ENCODE measurements around the gene KRTAP4-6. TPM values are rescaled to one million over a fixed set of nuclear protein-coding genes. Genes with fewer than 3 reads are reported as not detected.

KRTAP4-6 gene
- polyA plus RNA-seq, 2 of the 4 experiments (the other 2 are of a cell fraction) = not detected

GRCh38 chr17:41185001-41185400, 44.7 kb upstream of the KRTAP4-6 start:
- Histone ChIP-seq H3K27ac (no peak overlapping the region), H3K9me3 (no peaks in the 10 kb centered on the region), H3K4me2 (no peak overlapping the region), H3K4me3 (no peak overlapping the region), H3K4me1 (no peaks in the 10 kb centered on the region)
- ATAC-seq = no peak
- 2% methylated on average over 1 of the region's 1 CpG for WGBS (ENCODE audit: missing lambda C conversion rate)
- DNase-seq (ENCODE audit: low read depth in 1 of 2, low spot score in 1 of 2) = no peak
- ChIA-PET POLR2A (no interaction called here), CTCF (interaction anchor here (0.6 to 1.2 kb wide), 2 partner anchors 10 to 328 kb away, joined by 3 read pairs; no protein-coding TSS in a partner anchor)
- peak; percentile 78 for FAIRE-seq
- TF ChIP-seq HEYL (CRISPR knock-in tag; IDR thresholded peaks at IDR 0.05) (no peak), RAD21 (conservative IDR thresholded peaks at IDR 0.05 in 1 of 2, IDR thresholded peaks at IDR 0.05 in 1 of 2) (no peak), CBX2 (IDR thresholded peaks at IDR 0.05; ENCODE audit: borderline replicate concordance, low read depth) (no peak), MAX (IDR thresholded peaks at IDR 0.05) (no peak), REST (IDR thresholded peaks at IDR 0.05) (no peak), KDM1A (IDR thresholded peaks at IDR 0.05; ENCODE audit: low read depth) (no peak), EHMT2 (IDR thresholded peaks at IDR 0.05; ENCODE audit: low read depth) (no peak), TP53 (CRISPR knock-in tag; IDR thresholded peaks at IDR 0.05) (no peak), ZFP36 (IDR thresholded peaks at IDR 0.05; ENCODE audit: borderline replicate concordance, partially characterized antibody) (no peak), FOSL2 (IDR thresholded peaks at IDR 0.05) (no peak), FOSL2 (CRISPR knock-in tag; IDR thresholded peaks at IDR 0.05) (no peak), EP300 (IDR thresholded peaks at IDR 0.05) (no peak), ESRRA (IDR thresholded peaks at IDR 0.05; ENCODE audit: borderline replicate concordance, low read length) (no peak), FOXS1 (CRISPR knock-in tag; IDR thresholded peaks at IDR 0.05) (no peak), KDM5A (IDR thresholded peaks at IDR 0.05) (no peak), RCOR1 (IDR thresholded peaks at IDR 0.05; ENCODE audit: low read depth, low read length) (no peak), PBX3 (IDR thresholded peaks at IDR 0.05) (no peak), TFCP2L1 (CRISPR knock-in tag; IDR thresholded peaks at IDR 0.05) (no peak), RNF2 (IDR thresholded peaks at IDR 0.05; ENCODE audit: borderline replicate concordance, low read depth) (no peak), CHD4 (IDR thresholded peaks at IDR 0.05; ENCODE audit: borderline replicate concordance) (no peak)

GRCh38 chr17:41184480-41184961, 44.2 kb upstream of the KRTAP4-6 start, which contains the start of gene KRTAP4-1:
Gene KRTAP4-1 (minus strand): TSS chr17:41184911. CDS start chr17:41184854, 57 bp downstream.
- no peak for DNase-seq (ENCODE audit: low read depth in 1 of 2, low spot score in 1 of 2)
- Histone ChIP-seq H3K4me1 (no peaks in the 10 kb centered on the region), H3K27ac (no peak within 1 kb of the TSS), H3K9me3 (no peaks in the 10 kb centered on the region), H3K4me3 (no peak within 1 kb of the TSS), H3K4me2 (no peak within 1 kb of the TSS)
- WGBS (ENCODE audit: missing lambda C conversion rate) = 72% methylated on average over 8 of the region's 9 CpGs
- TF ChIP-seq KDM5A (IDR thresholded peaks at IDR 0.05) (no peak), MAX (IDR thresholded peaks at IDR 0.05) (no peak), NFE2L2 (conservative IDR thresholded peaks at IDR 0.05; ENCODE audit: low read length) (no peak), RNF2 (IDR thresholded peaks at IDR 0.05; ENCODE audit: borderline replicate concordance, low read depth) (no peak), RCOR1 (IDR thresholded peaks at IDR 0.05; ENCODE audit: low read depth, low read length) (no peak), GATA3 (IDR thresholded peaks at IDR 0.05; ENCODE audit: borderline replicate concordance) (no peak)
- CTCF ChIA-PET = interaction anchor here (0.6 to 1.5 kb wide), 3 partner anchors 11 to 327 kb away, joined by 3 read pairs; no protein-coding TSS in a partner anchor
- no peak for FAIRE-seq
- POLR2A ChIA-PET = no interaction called here
- no peak for ATAC-seq

All from A549 (cell line).